ENCODE data around the gene PLCB4.

GRCh38 chr20:9139106-9139833 is 70.4 kb downstream of the PLCB4 start:
- TF ChIP-seq CTCF (IDR thresholded peaks at IDR 0.05) (no peak), POLR2A (IDR thresholded peaks at IDR 0.05) (no peak)
